Fibroblast of pulmonary artery (primary cell): ENCODE measurements around the gene RASSF5.

Experiments used
- DNase-seq: peaks from one replicate; pipeline ENCODE4 v3.0.0-alpha.2; 2010; ENCODE audit warnings: low read depth
- H3K4me3 ChIP-seq: replicated peaks from 2 replicates; pipeline ENCODE4 v1.5.1; 2011; ENCODE audit warnings: low read depth, mild to moderate bottlenecking, control low read depth, low read length, moderate library complexity
- CTCF ChIP-seq: IDR thresholded peaks from 2 replicates; pipeline ENCODE4 v1.5.1; 2011; ENCODE audit warnings: mild to moderate bottlenecking, control low read depth, low read length, inconsistent platforms; ENCODE audit errors: missing control alignments

RASSF5 gene

GRCh38 chr1:206464456-206464964 is 42.8 kb upstream of the RASSF5 start:
- no peak for TF ChIP-seq CTCF
- no peak overlapping the region for H3K4me3 ChIP-seq
- peak; percentile 99 for DNase-seq

GRCh38 chr1:206465951-206466350 is 41.4 kb upstream of the RASSF5 start:
- DNase-seq = no peak

GRCh38 chr1:206466840-206467649 is 40.3 kb upstream of the RASSF5 start:
- TF ChIP-seq CTCF = no peak

More at GRCh38 chr1:206465951-206466350, 41.4 kb upstream of the RASSF5 start:
- H3K4me3 ChIP-seq = no peak overlapping the region
- TF ChIP-seq CTCF = no peak

GRCh38 chr1:206467915-206468314 is 39.4 kb upstream of the RASSF5 start:
- H3K4me3 ChIP-seq = no peak overlapping the region
- DNase-seq = peak; percentile 45
- TF ChIP-seq CTCF = no peak

More at GRCh38 chr1:206466840-206467649, 40.3 kb upstream of the RASSF5 start:
- no peak overlapping the region for H3K4me3 ChIP-seq
- DNase-seq = no peak

GRCh38 chr1:206468571-206468970 is 38.8 kb upstream of the RASSF5 start:
- TF ChIP-seq CTCF = no peak

GRCh38 chr1:206469411-206469932 is 37.9 kb upstream of the RASSF5 start:
- TF ChIP-seq CTCF = no peak
- no peak for DNase-seq
- H3K4me3 ChIP-seq = peak overlapping the region; percentile 92

More at GRCh38 chr1:206468571-206468970, 38.8 kb upstream of the RASSF5 start:
- no peak for DNase-seq
- H3K4me3 ChIP-seq = no peak overlapping the region
